NOMO-1 treated with dmso at 0.1 percent for 144 hours (cell line): Measurements from ENCODE around the gene LUZP2.

Experiments
- DNase-seq: peaks from one replicate; lab custom pipeline; 2025; ENCODE audit not compliant: unreplicated experiment; lab: John Stamatoyannopoulos, UW

LUZP2 gene

DNA sequence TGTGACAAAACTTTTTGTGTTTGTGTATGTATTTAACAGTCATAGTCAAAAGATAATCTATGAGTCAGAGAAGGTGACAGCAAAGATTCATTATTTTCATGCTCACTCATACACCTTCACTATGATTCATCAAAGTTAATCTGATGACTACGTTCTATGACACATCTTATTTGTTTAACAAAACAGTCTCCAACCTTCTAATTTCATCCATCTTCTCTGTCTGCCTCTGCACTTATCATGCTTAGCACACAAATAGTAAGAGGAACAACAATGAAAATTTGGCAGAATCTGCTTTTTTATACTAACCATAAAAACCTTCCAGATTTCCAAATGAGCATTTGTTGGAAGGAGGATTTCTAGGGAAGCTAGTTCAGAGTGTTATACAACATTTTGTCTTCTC, 568.9 kb downstream of the LUZP2 start:
- no peak for DNase-seq

DNA sequence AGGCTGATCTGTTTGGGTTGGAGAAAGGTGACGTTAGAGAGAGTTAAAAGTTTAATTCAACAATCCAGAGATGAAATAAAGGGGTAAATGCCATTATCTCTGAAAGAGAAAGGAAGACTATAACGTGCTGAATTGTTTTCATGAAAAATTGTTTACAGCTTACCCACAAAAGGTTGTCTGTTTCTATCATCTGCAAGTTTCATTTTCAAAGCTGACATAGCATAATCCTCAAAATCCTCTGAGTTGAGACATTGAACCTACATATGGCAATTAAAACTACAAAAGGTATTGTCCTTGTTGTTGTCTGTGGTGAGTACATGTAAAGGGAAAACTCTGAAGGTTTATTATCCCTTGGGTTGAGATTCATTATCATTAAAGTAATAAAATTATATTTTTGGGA, 569.9 kb downstream of the LUZP2 start:
- DNase-seq = no peak

DNA sequence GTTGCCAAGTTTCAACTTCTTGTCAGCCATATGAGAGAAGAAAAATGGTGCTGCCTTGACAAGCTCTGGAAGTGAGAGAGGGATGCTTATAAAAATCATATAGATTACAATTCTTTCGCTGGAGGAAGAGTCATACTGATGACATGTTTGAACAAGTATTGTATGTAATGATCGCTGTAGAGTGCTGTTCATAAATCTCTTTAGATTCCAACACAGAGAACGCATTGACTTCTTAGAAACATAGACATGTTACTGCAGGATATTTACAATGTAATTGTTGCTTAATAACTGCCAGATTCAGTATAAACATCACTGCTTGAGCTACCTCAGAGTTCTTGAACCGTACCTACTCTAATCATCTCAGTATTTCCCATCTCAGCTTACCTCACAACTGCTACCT, 571.6 kb downstream of the LUZP2 start:
- no peak for DNase-seq

DNA sequence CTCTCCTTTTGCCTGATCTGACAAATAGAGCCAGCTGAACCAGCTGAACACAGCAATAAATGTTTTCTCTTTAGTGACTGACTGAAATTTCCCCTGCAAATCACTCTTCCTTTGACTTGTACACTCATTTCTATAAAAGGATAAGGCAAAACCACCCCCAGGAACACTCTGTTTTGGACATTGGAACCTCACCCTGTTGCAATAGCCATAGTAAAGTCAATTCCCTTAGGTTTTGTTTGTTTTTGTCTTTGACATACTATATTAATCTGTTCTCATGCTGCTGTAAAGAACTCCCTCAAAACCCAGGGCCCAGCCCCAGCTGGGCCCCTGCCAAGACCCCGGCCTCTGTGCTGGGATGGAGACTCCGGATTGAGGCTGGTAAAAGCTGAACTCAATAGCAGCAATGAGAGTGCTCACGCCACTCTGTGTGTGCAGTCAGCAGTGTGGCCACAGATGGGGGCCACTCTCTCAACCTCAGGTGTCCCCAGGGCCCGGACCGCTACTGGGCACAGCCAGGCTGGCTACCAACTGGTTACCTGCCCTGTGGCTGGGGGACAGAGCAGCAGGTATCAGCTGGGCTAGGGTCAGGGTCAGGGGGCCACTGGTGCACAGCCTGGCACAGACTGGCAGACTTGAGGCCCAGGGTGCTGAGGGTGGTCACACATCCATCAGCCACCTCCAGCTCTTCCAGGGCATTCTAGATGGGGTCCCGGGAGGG, 597.4 kb downstream of the LUZP2 start:
- no peak for DNase-seq

DNA sequence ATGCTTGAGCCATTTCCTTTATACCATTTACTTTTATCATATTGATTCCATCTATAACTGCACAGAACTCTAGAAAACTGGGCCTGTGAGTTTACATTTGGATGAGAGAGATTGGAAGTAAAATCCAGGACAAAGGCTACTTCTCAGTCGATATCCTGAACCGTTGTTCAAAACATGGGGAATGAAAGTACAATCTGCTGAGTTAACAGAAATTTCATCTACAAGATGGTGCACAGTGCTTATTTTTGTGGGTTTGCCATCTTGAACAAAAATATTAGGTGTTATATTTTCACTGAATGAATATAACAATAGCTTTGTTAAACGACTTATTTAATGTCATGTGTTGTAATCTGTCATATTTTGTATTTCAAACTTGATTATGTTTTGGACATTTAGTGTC, 622.6 kb downstream of the LUZP2 start:
- no peak for DNase-seq
